HG02870 (cell line): ENCODE data around the gene PLPP2.

Experiments used
- ATAC-seq: cut with Tn5 transposase; IDR thresholded peaks from one replicate; pipeline ENCODE4 v1.9.1; 2021; ENCODE audit warnings: mild to moderate bottlenecking, moderate library complexity; ENCODE audit not compliant: unreplicated experiment

Gene PLPP2

DNA sequence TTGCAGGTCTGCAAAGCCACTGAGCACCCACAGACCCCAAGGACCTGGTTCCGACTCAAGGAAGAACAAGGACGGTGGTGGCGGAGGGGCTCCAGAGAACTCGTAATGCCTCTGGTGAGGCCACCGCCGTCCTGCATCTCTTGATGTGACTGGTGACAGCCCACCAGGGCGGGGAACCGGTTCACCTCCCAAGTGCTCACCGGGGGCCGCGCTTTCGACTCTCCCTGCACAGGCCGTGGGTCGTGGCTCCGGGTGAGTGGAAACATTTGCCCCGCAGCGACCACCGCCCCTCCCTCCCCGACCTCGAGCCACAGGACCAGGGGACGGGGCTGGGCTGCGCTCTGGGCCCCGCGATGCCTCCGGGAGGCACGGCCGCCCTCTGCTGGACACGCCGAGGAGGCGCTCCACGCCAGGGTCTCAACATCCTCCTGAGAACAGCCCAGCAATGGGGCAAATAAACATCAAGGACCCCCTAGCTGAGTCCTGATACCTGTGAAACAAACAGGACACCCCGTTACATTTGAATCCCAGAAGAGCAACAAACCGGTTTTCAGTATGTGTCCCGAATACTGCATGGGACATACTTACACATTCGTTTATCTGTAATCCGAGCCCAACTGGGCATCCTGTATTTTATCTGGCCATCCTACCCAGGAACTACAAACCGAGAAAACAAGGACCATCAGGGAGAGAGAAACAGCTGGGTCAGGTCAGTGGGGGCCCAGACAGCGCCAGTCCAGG is 3.9 kb upstream of the PLPP2 start:
- ATAC-seq = no peak

DNA sequence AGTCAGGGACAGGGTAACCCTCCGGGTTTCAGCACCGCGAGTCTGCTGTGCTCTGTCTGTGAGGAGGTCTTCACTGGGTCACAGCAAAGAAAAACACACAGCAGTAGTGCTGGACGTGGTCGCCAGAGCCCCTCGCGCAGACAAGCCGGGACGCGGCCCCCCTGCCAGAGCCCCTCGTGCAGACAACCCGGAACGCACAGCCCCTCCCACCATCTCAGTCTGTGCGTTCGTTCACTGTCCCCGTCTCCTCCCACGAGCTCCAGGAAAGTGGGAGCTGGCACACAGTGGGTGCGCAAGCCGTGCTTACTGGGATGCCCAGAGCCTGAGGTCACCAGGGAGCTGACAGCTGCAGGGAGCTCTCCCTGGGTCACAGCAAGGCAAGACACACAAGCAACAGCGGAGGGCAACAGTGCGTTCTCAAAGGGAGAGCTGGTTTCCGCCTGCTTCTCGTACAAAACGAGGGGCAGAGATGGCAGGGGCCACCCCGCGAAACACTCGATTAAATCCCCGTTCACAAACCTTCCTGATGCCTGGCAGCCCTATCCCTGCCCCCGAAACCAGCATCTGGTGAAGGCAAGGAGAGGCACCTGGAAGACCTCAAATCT is 3.2 kb upstream of the PLPP2 start:
- no peak for ATAC-seq

DNA sequence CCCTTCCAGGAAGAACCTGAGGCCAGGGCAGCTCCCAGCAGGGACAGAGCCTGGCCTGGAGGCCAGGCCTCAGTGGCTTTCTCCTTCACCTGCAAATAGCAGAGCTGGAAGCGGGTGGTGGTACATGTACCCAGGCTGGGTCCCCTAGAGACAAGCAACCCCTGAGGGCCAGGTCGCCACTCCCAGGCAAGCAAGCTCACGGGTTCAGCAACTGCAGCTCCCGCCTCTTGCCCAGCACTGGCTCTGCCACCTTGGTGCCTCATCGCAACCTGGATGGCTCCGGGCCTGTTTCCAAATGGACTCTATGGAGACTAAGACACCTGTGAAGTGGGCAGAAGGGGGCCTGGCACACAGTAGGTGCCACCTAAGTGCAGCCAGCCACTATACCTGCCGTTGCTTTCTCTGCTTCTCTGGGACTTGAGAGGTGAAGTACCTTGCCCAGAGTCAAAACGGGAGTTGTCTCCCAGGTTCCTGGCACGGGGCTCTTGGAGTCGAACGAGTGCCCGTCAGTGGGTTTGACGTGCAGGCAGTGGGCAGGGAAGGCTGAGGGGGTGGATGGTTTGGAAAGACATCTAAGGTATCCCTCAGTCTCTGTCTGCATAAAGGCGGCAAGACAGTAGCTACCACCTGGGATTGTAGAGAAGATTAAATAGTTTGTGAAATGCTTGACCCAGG is 2.4 kb upstream of the PLPP2 start:
- no peak for ATAC-seq

DNA sequence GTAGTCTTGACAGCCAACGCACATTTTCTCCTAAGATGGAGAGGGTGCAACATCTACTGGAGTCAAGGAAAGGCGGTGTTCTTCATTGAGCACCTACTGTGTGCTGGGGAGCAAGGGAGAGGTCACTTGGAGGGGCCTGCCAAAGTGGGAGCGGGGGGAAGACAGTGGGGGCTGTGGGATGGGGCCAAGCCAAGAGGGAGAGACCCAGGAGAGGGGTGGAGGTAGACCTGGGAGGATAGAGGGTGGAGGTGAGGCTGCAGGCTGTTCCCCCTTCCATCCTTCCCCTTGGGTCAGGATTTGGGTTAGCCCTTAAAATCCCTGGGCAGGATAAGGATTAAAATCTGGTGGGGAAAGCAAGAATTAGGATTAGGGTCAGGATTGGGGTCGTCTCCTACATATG is 1.7 kb upstream of the PLPP2 start:
- no peak for ATAC-seq

DNA sequence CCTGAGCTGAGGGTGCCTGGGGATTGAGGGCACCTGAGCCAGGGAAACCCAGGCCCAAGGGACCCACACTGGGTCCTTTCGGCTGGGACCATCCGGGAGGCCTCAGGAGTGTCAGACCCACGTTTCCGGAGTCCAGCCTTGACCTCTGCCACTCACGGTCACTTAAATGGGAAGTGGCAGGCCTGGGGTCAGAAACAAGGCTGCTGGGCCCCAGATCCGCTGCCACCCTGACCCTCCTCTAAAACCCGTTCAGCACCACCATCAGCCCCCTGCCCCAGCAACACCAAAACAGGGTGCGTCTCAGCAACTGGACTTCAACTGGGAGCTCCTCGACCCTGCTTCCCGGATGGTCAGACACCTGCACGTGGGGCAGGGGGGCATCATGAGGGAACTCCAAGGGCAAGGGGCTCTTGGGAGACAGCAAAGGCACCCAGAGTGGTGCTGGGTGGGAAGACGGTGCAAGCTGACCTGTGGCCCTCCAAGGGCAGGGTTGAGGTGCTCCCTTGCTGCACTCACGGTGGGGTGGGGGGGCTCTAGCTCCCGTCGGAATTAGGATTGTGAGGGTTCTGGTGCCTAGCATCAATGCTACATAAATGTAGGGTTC is 1.2 kb upstream of the PLPP2 start:
- no peak for ATAC-seq

DNA sequence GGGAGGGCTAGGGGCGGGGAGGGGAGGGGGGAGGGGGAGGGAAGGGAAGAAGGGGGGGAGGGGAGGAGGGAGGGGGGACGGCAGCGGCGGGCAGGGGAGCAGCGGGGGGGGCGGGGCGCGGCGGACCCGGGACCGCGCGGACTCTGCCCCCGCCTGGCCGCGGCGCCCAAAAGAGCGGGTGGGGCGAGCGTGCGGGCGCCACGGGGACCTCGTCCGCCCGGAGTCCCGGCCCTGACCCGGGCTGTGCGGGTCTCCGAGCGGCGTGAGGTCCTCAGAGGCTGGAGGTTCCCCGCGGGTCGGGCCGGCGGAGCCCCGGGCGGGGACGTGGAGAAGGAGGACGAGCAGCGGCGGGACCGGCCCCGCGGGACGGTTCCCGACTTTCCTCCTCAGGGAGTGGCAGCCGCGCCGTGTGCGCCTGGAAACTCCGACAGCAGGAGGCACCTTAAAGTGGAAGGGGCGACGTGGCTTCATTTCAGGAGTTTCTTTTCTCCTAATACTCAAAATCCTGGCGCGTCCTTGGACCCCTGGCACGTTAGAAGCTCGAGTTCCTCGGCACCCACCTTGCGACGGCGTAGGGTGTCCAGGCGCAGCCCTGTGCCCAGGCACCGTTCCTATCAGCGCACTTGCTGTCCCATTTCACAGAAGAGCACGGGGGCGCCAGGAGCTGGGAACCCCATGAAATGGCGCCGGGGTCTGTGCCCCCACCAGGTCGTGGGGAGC is 518 bp upstream of the PLPP2 start:
- no peak for ATAC-seq

DNA sequence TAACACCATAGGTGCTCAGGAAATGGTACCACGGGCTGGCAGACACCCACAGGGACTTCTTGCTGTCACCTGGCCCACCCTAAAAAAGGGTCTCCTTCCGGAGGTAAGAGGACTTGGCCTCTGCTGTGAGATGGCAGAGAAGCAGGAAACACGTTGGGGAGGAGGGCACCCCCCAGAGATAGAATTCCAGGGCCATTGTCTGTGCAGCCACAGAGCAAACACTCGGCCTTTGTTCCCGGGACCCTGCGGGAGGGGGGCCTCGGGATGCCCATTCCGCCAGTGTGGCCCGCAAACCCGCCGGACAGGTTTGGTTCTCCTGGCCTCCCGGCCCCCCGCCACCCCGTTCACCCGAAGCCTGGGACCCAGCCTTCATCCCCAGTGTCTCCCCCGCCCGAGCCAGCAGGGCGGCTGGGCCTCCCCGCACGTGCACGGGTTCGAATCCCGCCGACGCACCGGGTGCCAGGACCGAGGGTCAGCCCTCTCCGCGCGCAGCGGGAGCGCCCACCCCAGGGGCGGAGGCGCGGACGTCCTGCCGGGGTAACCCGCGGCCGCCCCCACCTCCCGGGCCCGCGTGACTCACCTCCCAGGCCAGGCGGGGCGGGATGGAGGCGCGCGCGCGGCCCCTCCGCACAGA is 714 bp downstream of the PLPP2 start:
- ATAC-seq = no peak

DNA sequence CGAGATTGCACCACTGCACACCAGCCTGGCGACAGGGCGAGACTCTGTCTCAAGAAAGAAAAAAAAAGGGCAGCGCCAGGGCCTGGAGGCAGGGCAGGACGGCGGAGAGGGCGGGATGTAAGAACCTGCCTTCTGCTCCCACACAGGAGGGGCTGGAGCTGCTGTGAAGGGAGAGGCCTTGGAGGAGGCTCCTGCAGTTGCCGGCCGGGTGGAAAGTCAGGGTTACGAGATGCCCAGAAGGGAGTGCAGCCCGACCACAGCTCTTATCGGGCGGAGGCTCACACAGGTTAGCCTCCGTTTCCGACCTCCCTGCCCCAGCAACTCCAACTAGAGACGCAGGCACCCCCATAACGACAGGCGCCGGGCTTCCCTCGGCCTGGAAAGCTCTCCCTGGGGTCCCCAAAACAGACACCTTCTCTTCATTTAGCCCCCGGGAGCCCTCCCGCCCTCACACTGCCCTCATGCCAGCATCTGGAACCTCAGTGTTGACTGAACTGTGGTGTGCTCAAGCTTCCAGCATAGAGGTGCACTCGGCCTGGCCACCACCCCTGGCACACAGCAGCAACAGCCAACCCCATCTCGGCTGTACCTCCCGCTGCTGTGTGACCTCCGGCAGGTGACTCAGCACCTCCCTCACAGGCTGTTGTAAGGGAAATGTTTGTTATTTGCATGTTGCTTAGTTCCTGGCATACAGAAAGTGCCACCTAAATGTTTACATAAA is 1.4 kb downstream of the PLPP2 start:
- no peak for ATAC-seq

DNA sequence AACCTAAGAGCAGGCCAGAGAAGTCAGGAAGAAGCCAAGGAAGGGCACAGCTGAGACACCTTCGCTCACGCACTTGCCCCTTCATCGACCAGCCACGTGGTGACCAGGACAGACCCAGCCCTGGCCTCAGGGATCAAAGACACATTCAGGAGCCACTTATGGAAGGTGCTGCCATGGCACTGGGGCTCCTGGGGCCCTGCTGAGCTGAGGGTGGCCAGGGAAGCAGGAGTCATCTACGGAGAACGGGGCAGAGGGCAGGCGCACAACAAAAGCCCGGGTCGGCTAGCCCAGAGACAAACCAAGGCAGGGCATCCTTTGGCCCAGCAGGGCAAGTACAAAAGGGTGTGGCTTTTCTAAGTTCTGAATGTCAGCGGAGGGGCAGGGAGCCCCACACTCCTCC is 2.3 kb downstream of the PLPP2 start:
- no peak for ATAC-seq

DNA sequence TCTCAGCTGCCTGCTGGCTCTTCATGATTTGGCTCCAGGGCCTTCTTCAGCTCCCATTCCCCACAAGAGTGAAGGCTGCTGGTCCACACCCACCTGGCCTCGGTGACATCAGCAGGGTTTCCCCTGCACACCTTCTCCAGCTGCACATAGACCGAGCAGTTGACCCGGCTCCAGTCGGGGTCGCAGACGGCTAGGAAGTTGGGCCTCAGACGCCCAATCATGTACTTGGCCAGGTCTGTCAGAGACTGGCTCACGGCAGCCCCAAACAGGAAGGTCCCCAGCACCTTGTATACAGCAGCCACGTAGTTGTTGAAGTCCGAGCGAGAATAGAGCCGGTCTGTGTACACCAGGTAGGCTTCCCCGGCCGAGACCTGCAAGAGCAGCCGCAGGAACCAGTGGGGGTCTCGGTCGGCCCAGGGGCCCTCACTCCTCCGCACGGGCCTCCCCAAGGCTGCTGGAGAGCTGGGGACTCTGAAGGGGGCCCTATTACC is 3.8 kb downstream of the PLPP2 start:
- ATAC-seq = no peak

DNA sequence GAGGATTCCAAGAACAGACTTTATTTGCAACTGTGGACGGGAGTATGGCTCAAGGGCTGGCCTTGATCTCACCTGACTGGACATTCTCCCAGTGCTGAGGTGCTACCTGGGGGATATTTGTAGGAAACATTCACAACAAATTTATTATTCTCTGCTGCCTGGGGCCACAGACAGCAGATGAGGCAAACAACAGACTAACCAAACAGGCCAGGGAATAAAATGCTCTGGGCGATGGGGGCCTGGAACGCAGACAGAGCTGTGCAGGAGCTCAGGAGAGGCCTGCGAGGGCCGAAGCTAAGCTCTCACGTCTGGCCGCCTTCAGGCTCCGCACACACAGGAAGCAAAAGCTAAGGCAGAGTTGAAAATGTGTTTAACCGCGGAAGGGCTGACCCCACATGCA is 7.8 kb downstream of the PLPP2 start:
- ATAC-seq = no peak

DNA sequence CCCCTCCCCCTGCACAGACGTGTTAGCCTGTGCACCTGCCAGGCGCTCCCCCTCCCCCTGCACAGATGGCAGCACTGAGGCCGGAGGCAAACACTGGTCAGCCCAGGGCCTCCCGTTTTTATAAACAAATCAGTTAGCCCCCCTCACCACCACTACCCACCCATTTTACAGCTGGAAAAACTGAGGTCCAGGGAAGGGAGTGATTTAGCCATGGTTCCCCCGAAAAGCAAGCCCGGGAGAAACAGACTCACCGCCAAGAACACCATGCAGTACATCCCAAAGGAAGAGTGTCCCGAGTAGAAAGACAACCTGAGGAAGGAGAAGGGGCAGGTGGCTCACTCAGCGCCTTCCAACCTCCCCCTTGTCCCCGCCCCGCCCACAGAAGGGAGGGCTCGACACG is 8.7 kb downstream of the PLPP2 start:
- no peak for ATAC-seq

DNA sequence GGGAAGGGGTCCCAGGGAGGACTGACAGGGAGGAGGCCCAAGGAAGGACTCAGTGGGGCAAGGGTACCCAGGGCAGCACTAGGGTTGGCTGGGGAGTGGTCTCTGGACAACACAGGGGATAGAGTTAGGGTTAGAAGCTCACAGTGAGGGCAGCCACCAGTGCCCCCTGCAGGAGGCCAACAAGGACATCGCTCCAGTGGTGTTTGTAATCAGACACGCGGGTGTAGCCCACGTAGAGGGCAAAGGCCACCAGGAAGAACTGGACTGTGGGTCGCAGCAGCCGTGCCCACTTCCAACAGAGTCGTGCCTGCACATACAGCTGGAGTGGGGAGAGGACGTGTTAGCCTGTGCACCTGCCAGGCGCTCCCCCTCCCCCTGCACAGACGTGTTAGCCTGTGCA is 9.2 kb downstream of the PLPP2 start:
- ATAC-seq = no peak

DNA sequence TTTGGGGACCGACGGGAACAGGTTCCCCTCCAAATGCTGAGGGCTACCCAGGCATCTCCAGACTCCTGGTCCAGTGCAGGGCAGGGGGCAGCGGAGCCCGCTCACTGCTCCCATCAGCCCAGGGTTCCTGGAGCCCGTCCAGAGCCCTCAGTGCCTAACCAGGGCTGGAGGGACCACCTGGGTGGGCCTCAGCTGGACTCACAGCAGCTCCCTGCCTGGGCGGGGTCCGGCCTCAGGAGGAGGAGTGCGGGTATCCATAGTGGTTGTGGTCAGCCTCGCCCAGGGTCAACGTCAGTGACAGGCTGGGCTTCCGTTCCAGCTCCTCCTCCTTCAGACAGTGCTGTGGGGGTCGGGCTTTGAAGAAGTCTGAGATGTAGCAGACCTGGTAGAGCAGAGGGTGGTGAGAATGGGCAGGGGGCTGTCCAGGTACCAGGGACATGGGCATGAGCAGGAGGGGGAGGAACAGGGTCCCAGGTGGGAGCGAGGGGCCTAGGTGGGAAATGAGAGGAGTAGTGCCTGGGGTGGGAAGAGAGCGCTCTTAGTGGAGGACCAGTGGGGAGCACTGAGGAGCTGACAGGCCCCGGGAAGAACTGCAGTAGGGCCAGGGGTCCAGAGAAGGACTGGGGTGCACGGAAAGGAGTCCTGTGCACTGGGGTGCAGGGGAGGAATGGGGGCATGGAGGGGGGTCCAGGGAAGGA is 9.9 kb downstream of the PLPP2 start:
- no peak for ATAC-seq

DNA sequence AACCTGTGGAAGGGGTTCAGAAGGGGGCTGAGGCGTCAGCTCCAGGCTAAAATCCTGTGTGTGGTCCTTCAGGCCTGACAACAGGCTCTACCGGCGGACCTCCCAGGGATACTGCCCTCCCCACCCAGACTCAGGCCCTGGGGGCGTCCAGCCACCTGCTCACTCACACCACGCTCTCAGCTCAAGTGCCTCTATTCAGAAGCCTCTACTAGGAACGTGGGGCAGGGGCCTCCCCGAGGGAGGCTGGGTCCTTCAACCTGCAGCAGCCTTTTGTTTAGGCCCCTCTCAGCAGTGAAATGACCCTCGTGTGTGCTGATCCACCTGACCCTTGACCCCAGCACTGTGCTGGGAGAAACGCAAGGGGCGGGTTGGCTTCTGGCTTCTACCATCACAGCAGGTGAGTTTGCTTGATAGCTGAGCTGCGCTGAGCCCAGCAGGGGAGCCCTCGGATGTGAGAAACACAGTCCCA is 10.6 kb downstream of the PLPP2 start:
- no peak for ATAC-seq

DNA sequence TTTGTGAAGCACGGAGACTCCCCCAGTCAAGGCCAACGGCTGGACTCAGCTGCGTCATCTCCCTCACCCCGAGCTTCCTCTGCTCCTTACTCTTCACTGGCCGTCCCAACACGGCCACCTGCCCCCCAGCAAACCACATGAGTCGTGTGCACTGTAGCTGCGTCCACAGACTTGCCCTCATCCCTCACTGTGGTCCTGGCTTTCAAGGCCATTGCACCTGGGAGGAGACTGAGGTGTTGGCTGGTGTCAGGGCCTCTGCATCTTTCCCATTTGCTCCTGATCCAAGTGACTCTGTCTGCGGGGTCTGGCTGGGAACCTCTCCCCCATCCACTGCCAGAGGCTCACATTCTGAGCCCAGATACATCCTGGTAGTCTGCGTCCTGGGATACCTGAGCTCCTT is 11.5 kb downstream of the PLPP2 start:
- ATAC-seq = no peak

DNA sequence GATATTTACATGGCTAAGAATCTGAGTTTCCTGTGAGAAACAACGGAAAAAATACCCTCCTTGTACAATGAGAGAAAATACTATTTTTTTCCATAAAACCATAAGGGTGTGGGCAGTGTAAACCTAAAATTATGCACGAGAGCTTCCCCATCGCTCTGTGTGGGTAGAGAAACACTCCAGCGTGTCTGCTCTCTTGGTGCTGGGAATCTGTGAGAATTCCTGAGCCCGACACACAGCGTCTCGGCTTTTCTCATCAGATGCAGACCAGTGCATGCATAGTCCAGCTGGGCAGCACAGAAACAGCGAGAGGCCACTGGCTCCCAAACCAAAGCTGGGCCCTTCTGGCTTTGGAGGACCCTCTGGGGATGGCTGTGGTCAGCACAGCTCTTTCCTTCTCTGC is 12.0 kb downstream of the PLPP2 start:
- no peak for ATAC-seq

DNA sequence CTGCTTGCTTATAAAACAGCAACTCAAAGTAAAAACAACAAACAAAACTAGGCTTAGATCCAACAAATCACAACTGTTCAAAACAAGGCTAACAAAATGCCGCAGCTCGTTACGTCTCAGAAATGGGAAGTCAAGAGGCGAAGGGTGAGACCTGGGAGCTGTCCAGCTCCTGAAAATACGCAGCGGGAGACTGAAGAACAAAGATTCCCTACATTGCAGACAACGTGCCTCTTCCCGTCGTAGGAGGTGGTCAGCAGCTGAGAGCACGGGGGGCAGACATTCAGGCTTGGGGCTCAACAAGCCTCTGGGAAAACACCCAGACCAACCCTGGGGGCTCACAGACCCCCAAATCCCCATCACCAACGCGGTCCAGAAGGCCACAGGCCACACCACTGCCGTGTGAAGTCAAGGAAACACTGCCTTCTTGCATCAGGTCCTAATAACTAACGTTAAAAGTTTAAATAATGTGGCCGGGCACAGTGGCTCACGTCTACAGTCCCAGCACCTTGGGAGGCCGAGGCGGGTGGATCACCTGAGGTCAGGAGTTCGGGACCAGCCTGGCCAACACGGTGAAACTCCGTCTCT is 13.5 kb downstream of the PLPP2 start:
- ATAC-seq = no peak

DNA sequence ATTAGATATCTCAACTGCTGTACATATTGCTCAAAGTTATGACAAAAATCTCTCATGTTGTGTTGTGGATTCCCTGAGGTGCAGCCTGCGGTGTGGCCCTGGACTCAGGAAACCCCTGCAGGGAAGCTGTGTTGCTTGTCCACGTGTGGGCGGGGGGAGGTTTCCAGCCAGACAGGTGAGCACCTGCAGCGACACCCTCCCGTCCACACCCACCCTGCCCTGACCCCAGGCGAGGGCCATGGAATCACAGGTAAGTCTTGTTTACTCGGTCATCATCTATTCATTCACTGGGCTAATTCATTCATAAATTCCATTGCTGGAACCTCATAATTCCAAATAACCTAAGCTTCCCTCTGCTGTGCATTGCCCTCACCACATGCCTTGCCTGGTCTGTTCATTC is 14.1 kb downstream of the PLPP2 start:
- ATAC-seq = no peak
